Testis (tissue), 3 donors: ENCODE measurements around the gene CAPZB. TPM values are rescaled to one million over a fixed set of nuclear protein-coding genes. Genes with fewer than 3 reads are reported as not detected.

Experiments
- DNase-seq: peaks from one replicate; pipeline ENCODE4 v3.0.0-alpha.2; 2019
- H3K27ac ChIP-seq, 2 donors: fragments of 200-600 bp; sonication (generic); one replicate each; pipeline ENCODE4 v1.5.1; 2019
- H3K27me3 ChIP-seq: fragments of 200-600 bp; sonication (generic); one replicate; pipeline ENCODE4 v1.5.1; 2019
- H3K36me3 ChIP-seq: fragments of 200-600 bp; sonication (generic); one replicate; pipeline ENCODE4 v1.5.1; 2017; ENCODE audit warnings: low read depth; ENCODE audit errors: missing control alignments
- H3K4me1 ChIP-seq: fragments of 200-600 bp; sonication (generic); one replicate; pipeline ENCODE4 v1.5.1; 2019
- H3K4me3 ChIP-seq, 2 donors: fragments of 200-600 bp; sonication (generic); one replicate each; pipeline ENCODE4 v1.5.1; 2017 to 2019
- H3K9me3 ChIP-seq: fragments of 200-600 bp; sonication (generic); one replicate; pipeline ENCODE4 v1.5.1; 2017
- POLR2A ChIP-seq: fragments of 450-650 bp; IDR thresholded peaks from one replicate; pipeline ENCODE4 v1.6.1; 2017; ENCODE audit warnings: antibody characterized with exemption, mild to moderate bottlenecking, moderate library complexity
- WGBS, 2 donors: methylation state at CpG; one replicate each; pipeline ENCODE4 v1.1.5; 2018; 5-methylcytosine and 5-hydroxymethylcytosine counted together
- intact Hi-C: fragments of 100-400 bp; cut with DNase I; formaldehyde crosslinking; loops from one replicate; pipeline ENCODE4 v1.15.1; 2023; ENCODE audit warnings: low total_unique reads
- polyA plus RNA-seq: library from polyadenylated mRNA; stranded (reverse); fragments of 350-450 nt; fragmentation: Illumina TruSeq; extraction: RNeasy Lipid Tissue Mini Kit (QIAGEN cat#74804); gene quantifications from one replicate; pipeline ENCODE4 v1.2.3, GENCODE V29; 2014; ENCODE audit warnings: low read depth, low replicate concordance; ENCODE audit not compliant: insufficient read depth
- total RNA-seq, 2 donors: library from RNA; depleted of rRNA; stranded (reverse); fragments of >200 nt; gene quantifications; one replicate each; pipeline ENCODE4 v1.2.3, GENCODE V29; 2016
- TF ChIP-seq, protein P1 (sequence below), 3 experiments: fragments of 450-650 bp in 2 of 3; fragments of 200-600 bp in 1 of 3; sonication (generic) in 1 of 3; IDR thresholded peaks; one replicate each; pipeline ENCODE4 v1.5.1; 2016 to 2019; ENCODE audit warnings: antibody characterized with exemption in 3 of 3, mild to moderate bottlenecking in 2 of 3, moderate library complexity in 1 of 3

Gene CAPZB
- total and polyA plus RNA-seq, 3 donors from 2014 or later = 147 to 502 (median 207) TPM

DNA sequence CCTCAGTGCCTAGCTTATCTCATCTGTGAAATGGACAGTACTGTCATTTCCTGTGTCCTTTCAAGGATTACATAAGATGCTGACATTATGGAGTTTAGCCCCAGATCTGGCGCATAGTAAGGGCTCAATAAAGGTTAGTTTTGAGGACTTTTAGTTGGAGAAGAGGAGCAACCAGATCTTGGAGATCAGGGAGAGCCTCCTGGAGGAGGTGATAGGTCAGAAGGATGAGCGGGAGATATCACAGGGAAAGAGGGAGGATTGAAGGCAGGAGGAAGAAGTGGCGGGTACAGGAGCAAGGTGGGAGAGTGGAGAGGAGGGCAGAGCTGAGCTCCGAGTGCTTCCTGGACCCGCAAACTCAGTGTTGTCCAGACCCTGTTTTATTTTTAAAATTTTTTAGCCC is 155.7 kb downstream of the CAPZB start:
- intact Hi-C loops = no loop called here

DNA sequence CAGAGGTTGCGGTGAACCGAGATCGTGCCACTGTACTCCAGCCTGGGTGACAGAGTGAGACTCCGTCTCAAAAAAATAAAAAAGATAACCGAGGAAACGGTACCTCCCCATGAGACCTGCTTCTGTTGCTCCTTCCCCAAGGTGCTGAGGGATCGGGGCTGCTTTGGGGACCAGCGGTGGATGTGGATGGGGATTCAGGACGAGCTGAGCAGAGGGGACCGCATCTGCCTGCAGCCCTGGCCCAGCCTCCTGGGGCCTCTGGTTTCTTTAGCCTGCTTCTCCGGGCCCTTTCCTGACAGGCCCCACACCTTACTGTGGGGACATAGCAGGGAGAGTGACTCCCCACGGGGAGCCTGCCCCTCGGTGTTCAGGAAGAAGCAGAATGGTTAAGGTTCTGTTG is 156.2 kb downstream of the CAPZB start:
- H3K36me3 ChIP-seq = no peaks in the 10 kb centered on the region
- intact Hi-C loops = no loop called here
- no peaks in the 10 kb centered on the region for H3K27me3 ChIP-seq
- no peak for TF ChIP-seq POLR2A
- TF ChIP-seq, protein P1, sequence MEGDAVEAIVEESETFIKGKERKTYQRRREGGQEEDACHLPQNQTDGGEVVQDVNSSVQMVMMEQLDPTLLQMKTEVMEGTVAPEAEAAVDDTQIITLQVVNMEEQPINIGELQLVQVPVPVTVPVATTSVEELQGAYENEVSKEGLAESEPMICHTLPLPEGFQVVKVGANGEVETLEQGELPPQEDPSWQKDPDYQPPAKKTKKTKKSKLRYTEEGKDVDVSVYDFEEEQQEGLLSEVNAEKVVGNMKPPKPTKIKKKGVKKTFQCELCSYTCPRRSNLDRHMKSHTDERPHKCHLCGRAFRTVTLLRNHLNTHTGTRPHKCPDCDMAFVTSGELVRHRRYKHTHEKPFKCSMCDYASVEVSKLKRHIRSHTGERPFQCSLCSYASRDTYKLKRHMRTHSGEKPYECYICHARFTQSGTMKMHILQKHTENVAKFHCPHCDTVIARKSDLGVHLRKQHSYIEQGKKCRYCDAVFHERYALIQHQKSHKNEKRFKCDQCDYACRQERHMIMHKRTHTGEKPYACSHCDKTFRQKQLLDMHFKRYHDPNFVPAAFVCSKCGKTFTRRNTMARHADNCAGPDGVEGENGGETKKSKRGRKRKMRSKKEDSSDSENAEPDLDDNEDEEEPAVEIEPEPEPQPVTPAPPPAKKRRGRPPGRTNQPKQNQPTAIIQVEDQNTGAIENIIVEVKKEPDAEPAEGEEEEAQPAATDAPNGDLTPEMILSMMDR (IDR thresholded peaks at IDR 0.05) = no peak
- no peaks in the 10 kb centered on the region for H3K9me3 ChIP-seq
- H3K27ac ChIP-seq = no peak overlapping the region
- no peak for DNase-seq
- no peak overlapping the region for H3K4me3 ChIP-seq
- H3K4me1 ChIP-seq = no peaks in the 10 kb centered on the region
- 88 to 93% methylated on average over 13 of the region's 13 CpGs for WGBS, 2 donors

More for the DNA sequence above, 155.7 kb downstream of the CAPZB start:
- TF ChIP-seq, protein P1 (IDR thresholded peaks at IDR 0.05) = no peak
- no peak for TF ChIP-seq POLR2A
- Histone ChIP-seq H3K27ac (no peak overlapping the region), H3K4me1 (no peaks in the 10 kb centered on the region), H3K4me3 (no peak overlapping the region), H3K27me3 (no peaks in the 10 kb centered on the region), H3K36me3 (no peaks in the 10 kb centered on the region), H3K9me3 (no peaks in the 10 kb centered on the region)
- 92 to 93% methylated on average over 5 of the region's 5 CpGs for WGBS, 2 donors
- DNase-seq = no peak

DNA sequence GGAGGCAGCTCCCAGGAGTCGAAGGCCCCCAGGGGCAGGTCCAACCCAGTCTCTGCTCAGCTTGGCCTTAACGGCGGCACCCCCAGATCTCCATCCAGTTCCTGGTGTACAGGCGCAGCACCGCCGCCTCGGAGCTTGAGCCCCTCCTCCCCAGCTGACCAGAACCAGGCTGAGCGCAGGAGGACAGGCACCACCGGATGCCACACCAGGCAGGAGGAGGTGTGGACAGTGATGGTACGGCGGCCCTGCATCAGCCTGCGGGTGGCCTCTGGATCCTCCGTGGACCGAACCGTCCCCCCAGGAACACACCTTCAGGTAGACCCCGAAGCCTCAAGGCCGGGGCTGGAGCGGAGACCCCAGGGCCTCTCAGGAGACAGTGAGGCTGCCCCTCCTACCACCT is 156.9 kb downstream of the CAPZB start:
- TF ChIP-seq, protein P1 (IDR thresholded peaks at IDR 0.05) = no peak
- no peak for TF ChIP-seq POLR2A
- Histone ChIP-seq H3K4me1 (no peaks in the 10 kb centered on the region), H3K27me3 (no peaks in the 10 kb centered on the region), H3K4me3 (no peak overlapping the region), H3K36me3 (no peaks in the 10 kb centered on the region), H3K27ac (no peak overlapping the region), H3K9me3 (no peaks in the 10 kb centered on the region)
- intact Hi-C loops = no loop called here
- DNase-seq = no peak
- 92% methylated on average over 18 of the region's 18 CpGs; no CpG with 5 or more reads in 1 of the 2 donors for WGBS, 2 donors

DNA sequence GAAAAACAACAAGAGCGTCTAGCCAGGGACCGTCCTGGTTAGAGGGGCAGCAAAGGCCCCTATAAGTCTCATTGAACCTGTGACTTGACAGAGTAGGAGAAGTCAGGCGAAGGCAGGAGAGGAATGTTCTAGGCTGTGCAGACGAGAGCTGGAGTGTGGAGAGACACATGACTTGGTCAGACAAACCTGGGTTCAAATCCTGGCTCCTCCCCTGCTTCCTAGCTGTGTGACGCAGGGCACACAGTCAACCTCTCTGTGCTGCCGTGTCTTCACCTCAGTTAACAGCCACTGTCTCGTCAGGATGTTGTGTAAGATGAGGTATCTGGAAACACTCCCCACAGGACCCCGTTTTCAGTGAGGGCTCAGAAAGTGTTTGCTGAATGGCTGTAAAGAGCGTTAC is 157.6 kb downstream of the CAPZB start:
- Histone ChIP-seq H3K4me1 (no peaks in the 10 kb centered on the region), H3K4me3 (no peak overlapping the region), H3K9me3 (no peaks in the 10 kb centered on the region), H3K27me3 (no peaks in the 10 kb centered on the region), H3K27ac (no peak overlapping the region), H3K36me3 (no peaks in the 10 kb centered on the region)
- WGBS, 2 donors = 89 to 94% methylated on average over 9 of the region's 9 CpGs
- no peak for TF ChIP-seq POLR2A
- TF ChIP-seq, protein P1 (IDR thresholded peaks at IDR 0.05) = no peak
- DNase-seq = no peak
- intact Hi-C loops = no loop called here

DNA sequence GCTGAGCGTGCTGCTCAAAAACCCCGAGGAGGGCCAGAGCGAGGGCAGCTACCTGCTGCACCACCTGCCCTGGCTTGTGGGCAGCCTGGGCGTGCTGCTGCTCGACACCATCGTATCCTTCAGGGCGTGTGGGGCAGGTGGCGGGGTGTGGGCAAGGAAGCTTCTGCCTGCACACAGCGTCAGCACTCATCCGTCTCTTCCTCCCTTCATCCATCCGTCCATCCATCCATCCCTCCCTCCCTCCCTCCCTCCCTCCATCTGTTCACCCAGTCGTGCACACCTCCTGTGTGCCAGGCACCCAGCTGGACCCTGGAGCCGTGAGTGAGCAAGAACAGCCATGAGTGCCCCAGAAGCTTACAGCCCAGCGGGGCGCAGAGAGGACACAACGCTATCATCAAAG is 158.0 kb downstream of the CAPZB start:
- intact Hi-C loops = no loop called here
- Histone ChIP-seq H3K27me3 (no peaks in the 10 kb centered on the region), H3K4me3 (no peak overlapping the region), H3K9me3 (no peaks in the 10 kb centered on the region), H3K27ac (no peak overlapping the region), H3K4me1 (no peaks in the 10 kb centered on the region), H3K36me3 (no peaks in the 10 kb centered on the region)
- no peak for DNase-seq
- TF ChIP-seq POLR2A = no peak
- TF ChIP-seq, protein P1 (IDR thresholded peaks at IDR 0.05) = no peak
- 86% methylated on average over 16 of the region's 16 CpGs for WGBS, 2 donors
